K562 (cell line): ENCODE results near the gene SLC6A1.

Experiments used
- BRD4 ChIP-seq: fragments of 200-600 bp; sonication (generic); IDR thresholded peaks from 2 replicates; pipeline ENCODE4 v1.6.1; 2017; ENCODE audit warnings: inconsistent platforms
- CTBP1 ChIP-seq: fragments of 450-650 bp; IDR thresholded peaks from 2 replicates; pipeline ENCODE4 v1.6.1; 2016; ENCODE audit warnings: borderline replicate concordance
- CTCF ChIP-seq, 3 experiments: IDR thresholded peaks in 2 of 3; conservative IDR thresholded peaks in 1 of 3; 2 replicates each; pipeline ENCODE4 v1.5.1; 2011 to 2012; ENCODE audit warnings: low read length in 3 of 3, mild to moderate bottlenecking in 3 of 3, control low read depth in 2 of 3, improper control_type of control experiment in 1 of 3, inconsistent platforms in 1 of 3, low read depth in 1 of 3, mixed read lengths in 1 of 3, moderate library complexity in 1 of 3; ENCODE audit not compliant: insufficient read depth in 2 of 3
- EP300 ChIP-seq: IDR thresholded peaks from 2 replicates; pipeline ENCODE4 v1.6.1; 2012; ENCODE audit warnings: low read length, improper control_type of control experiment
- EZH2 ChIP-seq: IDR thresholded peaks from 2 replicates; pipeline ENCODE4 v1.6.1; 2012; ENCODE audit warnings: low read depth, mild to moderate bottlenecking, inconsistent platforms, low read length, borderline replicate concordance
- KDM5B ChIP-seq: fragments of 200-600 bp; sonication (generic); IDR thresholded peaks from 2 replicates; pipeline ENCODE4 v1.6.1; 2012; ENCODE audit warnings: low read depth, mild to moderate bottlenecking, moderate library complexity, low read length, control low read depth, inconsistent platforms; ENCODE audit not compliant: insufficient replicate concordance
- POLR3G ChIP-seq: IDR thresholded peaks from 2 replicates; pipeline ENCODE4 v1.6.1; 2011; ENCODE audit not compliant: insufficient read length, insufficient replicate concordance; ENCODE audit errors: extremely low read depth
- ZBTB9 ChIP-seq: fragments of 450-650 bp; formaldehyde crosslinking; IDR thresholded peaks from 2 replicates; pipeline ENCODE4 v1.4.0; 2020; ENCODE audit warnings: mild to moderate bottlenecking, moderate library complexity
- ZEB2 ChIP-seq: fragments of 450-650 bp; IDR thresholded peaks from 2 replicates; pipeline ENCODE4 v1.6.1; 2016
- ZFPM2 ChIP-seq: fragments of 250-450 bp; sonication (Bioruptor Pico); IDR thresholded peaks from 2 replicates; pipeline ENCODE4 v1.5.1; 2022; ENCODE audit warnings: mild to moderate bottlenecking
- ZNF395 ChIP-seq: fragments of 200-800 bp; sonication (Bioruptor generic); IDR thresholded peaks from 2 replicates; pipeline ENCODE4 v1.6.1; 2017; ENCODE audit warnings: missing genetic modification characterization, missing compliant biosample characterization
- TF ChIP-seq, protein P1 (sequence below): fragments of 450-650 bp; IDR thresholded peaks from 2 replicates; pipeline ENCODE4 v1.6.1; 2016; ENCODE audit warnings: borderline replicate concordance

GRCh38 chr3:11078826-11079515 lies 86.4 kb downstream of the SLC6A1 start:
- no peak for TF ChIP-seq ZNF395 (CRISPR knock-in tag)
- no peak for TF ChIP-seq ZFPM2
- TF ChIP-seq EZH2 = no peak
- no peak for TF ChIP-seq ZEB2
- TF ChIP-seq CTBP1 = no peak
- no peak for TF ChIP-seq EP300
- TF ChIP-seq BRD4 = no peak
- TF ChIP-seq, protein P1, sequence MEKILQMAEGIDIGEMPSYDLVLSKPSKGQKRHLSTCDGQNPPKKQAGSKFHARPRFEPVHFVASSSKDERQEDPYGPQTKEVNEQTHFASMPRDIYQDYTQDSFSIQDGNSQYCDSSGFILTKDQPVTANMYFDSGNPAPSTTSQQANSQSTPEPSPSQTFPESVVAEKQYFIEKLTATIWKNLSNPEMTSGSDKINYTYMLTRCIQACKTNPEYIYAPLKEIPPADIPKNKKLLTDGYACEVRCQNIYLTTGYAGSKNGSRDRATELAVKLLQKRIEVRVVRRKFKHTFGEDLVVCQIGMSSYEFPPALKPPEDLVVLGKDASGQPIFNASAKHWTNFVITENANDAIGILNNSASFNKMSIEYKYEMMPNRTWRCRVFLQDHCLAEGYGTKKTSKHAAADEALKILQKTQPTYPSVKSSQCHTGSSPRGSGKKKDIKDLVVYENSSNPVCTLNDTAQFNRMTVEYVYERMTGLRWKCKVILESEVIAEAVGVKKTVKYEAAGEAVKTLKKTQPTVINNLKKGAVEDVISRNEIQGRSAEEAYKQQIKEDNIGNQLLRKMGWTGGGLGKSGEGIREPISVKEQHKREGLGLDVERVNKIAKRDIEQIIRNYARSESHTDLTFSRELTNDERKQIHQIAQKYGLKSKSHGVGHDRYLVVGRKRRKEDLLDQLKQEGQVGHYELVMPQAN = no peak
- no peak for TF ChIP-seq KDM5B
- TF ChIP-seq CTCF (IDR thresholded peaks at IDR 0.05 in 2 of 3, conservative IDR thresholded peaks at IDR 0.05 in 1 of 3; ENCODE audit: insufficient read depth in 2 of 3, low read depth in 1 of 3, low read length in 3 of 3) = no peak
- no peak for TF ChIP-seq POLR3G
- TF ChIP-seq ZBTB9 (CRISPR knock-in tag) = no peak
